Loucy (cell line): ENCODE data around the gene SNIP1.

Experiments
- EZH2phosphoT487 ChIP-seq: fragments of 200-600 bp; IDR thresholded peaks from 2 replicates; pipeline ENCODE4 v1.6.1; 2018; ENCODE audit warnings: antibody characterized with exemption, mild to moderate bottlenecking, moderate library complexity, borderline replicate concordance
- TF ChIP-seq, protein P1 (sequence below): fragments of 200-600 bp; sonication (generic); conservative IDR thresholded peaks from 2 replicates; pipeline ENCODE4 v1.5.1; 2014; ENCODE audit warnings: mild to moderate bottlenecking, antibody characterized with exemption, low read length

DNA sequence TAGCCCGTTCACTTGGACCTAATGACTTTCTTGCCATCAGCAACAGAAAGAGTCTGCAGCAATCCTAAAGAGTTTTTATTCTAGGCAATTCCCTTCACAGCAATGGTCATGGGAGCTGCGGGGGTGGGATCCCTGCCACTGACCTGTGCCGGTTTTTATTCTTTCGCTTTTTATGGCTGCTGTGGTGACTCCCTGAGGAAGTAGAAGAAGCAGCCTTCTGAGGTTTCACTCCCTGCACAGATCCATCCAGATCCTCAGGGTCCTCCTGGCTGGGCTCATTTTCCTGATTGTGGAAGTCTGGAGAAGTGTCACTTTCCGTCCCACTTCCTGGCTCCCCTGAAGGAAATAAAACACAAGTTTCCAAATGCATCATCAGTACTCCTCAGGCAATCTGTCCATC is 52.4 kb downstream of the SNIP1 start:
- TF ChIP-seq, protein P1, sequence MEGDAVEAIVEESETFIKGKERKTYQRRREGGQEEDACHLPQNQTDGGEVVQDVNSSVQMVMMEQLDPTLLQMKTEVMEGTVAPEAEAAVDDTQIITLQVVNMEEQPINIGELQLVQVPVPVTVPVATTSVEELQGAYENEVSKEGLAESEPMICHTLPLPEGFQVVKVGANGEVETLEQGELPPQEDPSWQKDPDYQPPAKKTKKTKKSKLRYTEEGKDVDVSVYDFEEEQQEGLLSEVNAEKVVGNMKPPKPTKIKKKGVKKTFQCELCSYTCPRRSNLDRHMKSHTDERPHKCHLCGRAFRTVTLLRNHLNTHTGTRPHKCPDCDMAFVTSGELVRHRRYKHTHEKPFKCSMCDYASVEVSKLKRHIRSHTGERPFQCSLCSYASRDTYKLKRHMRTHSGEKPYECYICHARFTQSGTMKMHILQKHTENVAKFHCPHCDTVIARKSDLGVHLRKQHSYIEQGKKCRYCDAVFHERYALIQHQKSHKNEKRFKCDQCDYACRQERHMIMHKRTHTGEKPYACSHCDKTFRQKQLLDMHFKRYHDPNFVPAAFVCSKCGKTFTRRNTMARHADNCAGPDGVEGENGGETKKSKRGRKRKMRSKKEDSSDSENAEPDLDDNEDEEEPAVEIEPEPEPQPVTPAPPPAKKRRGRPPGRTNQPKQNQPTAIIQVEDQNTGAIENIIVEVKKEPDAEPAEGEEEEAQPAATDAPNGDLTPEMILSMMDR: no peak
- TF ChIP-seq EZH2phosphoT487: no peak
